ENCODE measurements around the gene OVOL2. TPM values are rescaled to one million over a fixed set of nuclear protein-coding genes. Genes with fewer than 3 reads are reported as not detected.

The OVOL2 gene
- total RNA-seq, 1 donor from 2014 or later = not detected

DNA sequence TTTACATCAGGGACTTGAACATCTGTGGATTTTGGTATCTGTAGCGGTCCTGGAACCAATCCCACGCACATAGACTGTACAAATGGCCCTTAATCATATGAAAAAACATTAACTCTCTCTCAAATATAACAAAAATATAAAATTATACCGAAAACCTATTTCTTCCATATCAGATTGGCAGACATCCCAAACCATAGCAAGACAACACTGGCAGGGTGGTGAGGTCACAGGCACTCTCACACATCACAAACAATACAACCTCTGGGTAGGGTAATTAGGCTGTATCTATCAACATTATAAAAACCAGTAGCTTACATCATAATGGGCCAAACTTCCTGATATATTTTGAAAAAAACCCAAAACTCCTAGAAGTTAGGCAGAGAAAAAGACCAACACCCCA is 40.9 kb downstream of the OVOL2 start:
- DNase-seq (ENCODE audit: low read depth, low spot score) = no peak

DNA sequence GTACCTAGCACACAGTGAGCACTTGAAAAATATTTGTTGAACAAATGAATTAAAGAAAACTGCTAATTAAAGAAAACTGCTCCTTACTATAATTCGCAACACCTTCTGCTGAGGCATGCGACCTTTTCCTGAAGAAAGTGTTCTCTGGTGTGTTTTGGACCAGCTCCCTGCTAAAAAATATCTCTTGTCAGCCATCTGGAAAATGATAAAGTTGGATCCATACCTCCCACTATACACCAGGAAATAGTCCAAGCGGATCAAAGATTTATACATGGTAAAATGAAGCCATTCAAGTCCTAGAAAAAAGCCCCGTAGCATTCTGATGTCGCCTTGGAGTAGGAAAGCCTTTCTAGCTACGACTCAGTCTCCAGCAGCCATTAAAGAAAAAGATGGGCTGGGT is 43.3 kb downstream of the OVOL2 start:
- no peak for DNase-seq (ENCODE audit: low read depth, low spot score)

GRCh38 chr20:18012901-18013300 is 44.8 kb downstream of the OVOL2 start:
- no peak for DNase-seq (ENCODE audit: low read depth, low spot score)

GRCh38 chr20:18011951-18012645 is 45.6 kb downstream of the OVOL2 start:
- DNase-seq (ENCODE audit: low read depth, low spot score) = no peak

GRCh38 chr20:18011482-18011881 is 46.2 kb downstream of the OVOL2 start:
- no peak for DNase-seq (ENCODE audit: low read depth, low spot score)

DNA sequence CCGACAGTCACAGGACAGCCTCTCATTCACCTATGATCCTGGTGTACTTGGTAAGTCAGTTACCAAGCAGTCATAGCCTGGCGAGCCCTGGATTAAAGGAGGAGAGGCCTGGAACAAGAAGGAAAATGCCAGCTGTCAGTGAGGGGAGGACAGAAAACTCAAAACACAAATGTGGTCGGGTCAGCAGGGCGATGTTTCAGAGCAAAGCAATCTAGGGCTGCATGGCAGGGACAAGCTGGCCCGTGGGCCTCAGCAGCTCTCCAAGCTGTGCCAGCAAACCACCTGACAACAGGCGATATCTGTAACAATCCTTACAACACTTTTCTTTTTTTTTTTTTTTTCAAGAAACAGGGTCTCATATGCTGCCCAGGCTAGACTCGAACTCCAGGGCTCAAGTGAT is 48.6 kb downstream of the OVOL2 start:
- no peak for DNase-seq (ENCODE audit: low read depth, low spot score)

- DNase-seq (ENCODE audit: low read depth, low spot score) = no peak
These were observed 50.0 kb downstream of the OVOL2 start for GRCh38 chr20:18007534-18008292.

DNA sequence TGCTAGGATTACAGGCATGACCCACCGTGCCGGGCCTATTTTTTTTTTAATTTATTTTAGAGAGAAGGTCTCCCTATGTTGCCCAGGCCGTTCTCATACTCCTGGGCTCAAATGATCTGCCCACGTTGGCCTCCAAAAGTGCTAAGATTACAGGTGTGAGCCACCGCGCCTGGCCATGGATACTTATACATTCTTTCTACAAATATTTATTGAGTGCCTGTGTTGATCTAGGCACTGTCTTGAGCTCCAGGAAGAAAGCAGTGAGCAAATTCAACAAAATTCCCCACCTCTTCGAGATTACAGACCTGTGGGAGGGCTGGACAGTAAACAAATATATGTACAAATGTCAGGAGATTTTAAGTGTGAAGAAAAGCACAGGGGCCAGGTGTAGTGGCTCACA is 51.0 kb downstream of the OVOL2 start:
- no peak for DNase-seq (ENCODE audit: low read depth, low spot score)

- no peak for DNase-seq (ENCODE audit: low read depth, low spot score)
These were observed 51.7 kb downstream of the OVOL2 start for GRCh38 chr20:18005990-18006364.

DNA sequence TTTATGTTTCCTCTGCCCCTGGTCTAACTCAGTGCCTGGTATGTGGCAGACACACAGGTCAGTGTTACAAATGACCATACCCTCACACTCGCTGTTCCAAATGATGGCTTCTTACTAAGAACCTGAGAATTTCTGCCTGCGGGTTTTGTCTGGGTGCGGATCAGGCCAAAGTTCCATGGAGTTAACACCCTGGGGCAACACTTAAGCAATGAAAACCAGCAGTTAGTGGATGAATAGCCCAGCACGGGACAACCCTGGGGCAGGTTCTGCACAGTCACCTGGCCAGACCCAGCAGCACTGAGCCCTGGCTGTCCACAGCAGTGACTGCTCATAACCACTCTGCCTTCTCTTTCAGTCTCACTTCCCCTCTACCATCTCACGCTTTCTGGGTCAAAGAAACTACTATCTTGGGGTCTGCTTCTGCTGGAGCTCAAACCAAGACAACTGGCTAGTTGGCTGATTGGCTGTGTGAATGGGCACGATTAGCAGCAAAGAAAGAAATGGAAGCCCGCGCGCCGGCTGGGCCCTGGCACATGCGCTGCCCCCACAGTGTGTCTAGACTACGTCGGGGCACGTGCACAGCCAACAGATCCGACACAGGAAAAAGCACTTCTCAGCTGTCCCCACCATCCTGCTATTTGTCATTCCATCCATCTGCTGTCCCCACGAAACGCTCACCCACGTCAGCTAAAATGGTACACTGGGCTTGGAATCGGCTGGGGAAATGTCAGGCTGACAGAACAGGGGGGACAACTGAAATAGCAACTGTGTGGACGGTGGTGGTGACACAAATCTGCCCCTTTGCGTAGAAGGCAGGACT is 52.3 kb downstream of the OVOL2 start:
- DNase-seq (ENCODE audit: low read depth, low spot score) = no peak

GRCh38 chr20:18004384-18005031 is 53.2 kb downstream of the OVOL2 start:
- DNase-seq (ENCODE audit: low read depth, low spot score) = no peak

GRCh38 chr20:18003897-18004296 is 53.8 kb downstream of the OVOL2 start:
- DNase-seq (ENCODE audit: low read depth, low spot score) = no peak

- no peak for DNase-seq (ENCODE audit: low read depth, low spot score)
These were observed 56.4 kb downstream of the OVOL2 start for GRCh38 chr20:18001131-18001921.

DNA sequence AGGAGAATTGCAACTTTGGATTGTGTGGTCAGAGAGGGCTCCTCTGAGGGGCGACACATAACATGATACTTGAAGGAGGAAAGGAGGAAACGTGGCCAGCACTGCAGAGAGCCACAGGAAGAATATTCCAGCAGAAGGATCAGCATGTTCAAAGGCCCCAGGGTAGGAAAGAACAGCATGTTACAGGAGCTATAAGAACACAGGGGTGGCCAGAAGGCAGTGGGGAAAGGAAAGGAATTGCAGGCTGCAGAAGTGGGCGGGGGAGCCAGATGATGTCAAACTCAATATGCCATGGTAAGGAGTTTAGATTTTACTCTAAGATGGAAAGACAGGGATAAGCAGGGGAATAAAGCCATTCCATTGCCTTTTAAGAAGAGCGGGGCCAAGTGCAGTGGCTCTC is 58.1 kb downstream of the OVOL2 start:
- no peak for DNase-seq (ENCODE audit: low read depth, low spot score)

DNA sequence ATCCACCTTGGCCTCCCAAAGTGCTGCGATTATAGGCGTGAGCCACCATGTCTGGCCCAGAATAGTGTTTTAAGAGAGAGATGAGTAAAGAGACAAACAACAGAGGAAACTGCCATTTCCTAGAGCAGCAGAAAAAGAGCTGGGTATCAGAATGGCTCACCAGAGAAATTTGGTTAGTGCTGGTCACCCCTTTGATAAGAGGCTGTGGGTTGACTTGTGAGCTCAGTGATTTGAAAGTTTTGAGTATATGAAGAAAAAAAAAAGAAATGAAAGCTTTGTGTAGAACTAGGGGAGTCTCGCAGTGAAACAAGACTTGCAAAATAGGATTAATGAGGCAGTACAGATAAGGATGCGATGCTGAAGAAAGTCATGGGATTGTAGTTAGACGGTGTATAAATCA is 59.3 kb downstream of the OVOL2 start:
- DNase-seq (ENCODE audit: low read depth, low spot score) = no peak

DNA sequence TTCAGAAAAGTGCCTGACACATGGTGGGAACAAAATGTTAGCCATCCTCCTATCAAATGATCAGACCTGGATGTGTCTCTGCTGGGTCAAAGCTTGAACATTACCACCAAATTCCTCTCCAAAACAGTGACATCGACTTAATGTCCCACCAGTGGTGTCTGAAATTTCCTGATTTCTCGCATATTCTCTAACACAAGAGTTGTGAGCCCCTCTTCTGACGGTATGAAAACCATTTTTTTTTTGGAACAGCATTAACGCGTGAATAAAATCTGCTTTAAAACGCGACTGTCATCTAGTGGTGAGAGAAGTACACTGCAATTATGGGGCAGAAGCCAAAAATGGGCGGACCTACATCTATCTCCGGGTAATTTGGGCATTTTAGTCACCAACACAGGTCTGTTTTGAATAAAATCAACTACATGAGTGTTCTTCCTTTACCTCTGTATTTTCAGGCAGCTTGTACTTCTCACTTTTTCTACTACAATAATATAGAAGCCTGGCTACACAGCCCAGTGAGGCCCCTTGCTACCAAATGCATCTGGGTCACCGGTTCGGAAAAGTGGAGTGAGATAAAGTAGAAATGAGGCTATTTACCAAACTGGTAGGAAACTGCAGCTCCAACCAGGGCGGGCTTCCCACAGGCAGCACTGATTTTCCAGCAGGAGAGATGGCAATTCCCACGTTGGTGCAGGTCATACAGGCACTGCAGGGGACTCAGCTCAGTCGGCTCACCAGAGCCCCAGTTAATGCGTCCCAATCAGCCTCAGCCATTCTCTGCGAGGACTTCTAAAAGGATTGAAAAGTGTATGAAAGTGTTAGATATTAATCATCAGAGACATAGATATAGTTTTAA is 61.5 kb downstream of the OVOL2 start:
- no peak for DNase-seq (ENCODE audit: low read depth, low spot score)

DNA sequence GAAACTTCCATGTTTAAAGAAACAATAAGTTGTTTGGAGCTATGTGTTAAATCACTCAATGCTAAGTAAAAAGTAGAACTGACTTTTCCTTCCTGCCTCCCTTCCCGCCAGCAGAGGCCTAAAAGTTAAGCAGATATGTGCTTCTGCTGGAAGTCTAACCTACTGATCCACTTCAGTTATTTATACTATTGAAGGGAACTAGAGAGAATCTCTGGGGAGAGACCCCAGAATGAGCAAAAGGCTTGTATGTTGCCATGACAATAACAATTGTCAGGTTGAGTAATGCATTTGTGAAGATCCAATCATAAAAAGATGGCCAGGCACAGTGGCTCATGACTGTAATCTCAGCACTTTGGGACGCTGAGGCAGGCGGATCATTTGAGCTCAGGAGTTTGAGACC is 64.2 kb downstream of the OVOL2 start:
- DNase-seq (ENCODE audit: low read depth, low spot score) = no peak

- no peak for DNase-seq (ENCODE audit: low read depth, low spot score)
These were observed 64.7 kb downstream of the OVOL2 start for GRCh38 chr20:17992847-17993513.

- no peak for DNase-seq (ENCODE audit: low read depth, low spot score)
These were observed 65.5 kb downstream of the OVOL2 start for GRCh38 chr20:17992224-17992637.

Measured in pulmonary artery endothelial cell (primary cell).